Omental fat pad (tissue), 4 donors: Measurements from ENCODE around the gene PLCG1. TPM values are rescaled to one million over a fixed set of nuclear protein-coding genes. Genes with fewer than 3 reads are reported as not detected.
"Not testable (repeated sequence)": the region's sequence is repeated elsewhere in the genome, so short reads cannot be mapped to it uniquely, and the experiment has no call there.

Source experiments
- ATAC-seq: fragments of 150-250 bp; one replicate; pipeline ENCODE4 v1.9.1; 2016; ENCODE audit warnings: mild to moderate bottlenecking, moderate library complexity; ENCODE audit not compliant: low FRiP score
- DNase-seq: peaks from one replicate; pipeline ENCODE4 v3.0.0-alpha.2; 2019; ENCODE audit warnings: low spot score
- CTCF ChIP-seq, 3 donors: fragments of 450-650 bp; IDR thresholded peaks; one replicate each; pipeline ENCODE4 v1.5.1; 2016 to 2017; ENCODE audit warnings: antibody characterized with exemption in 3 of 3, mild to moderate bottlenecking in 3 of 3, moderate library complexity in 2 of 3
- total RNA-seq, 4 donors: library from RNA; depleted of rRNA; stranded (reverse); fragments of >200 nt; gene quantifications; one replicate each; pipeline ENCODE4 v1.1.0, GENCODE V29; 2016

Gene PLCG1
- total RNA-seq, 4 donors from 2014 or later, result 43.9 to 189 (median 63.1) TPM

- no peak for ATAC-seq
- TF ChIP-seq CTCF (IDR thresholded peaks at IDR 0.05), result no peak
- no peak for DNase-seq
Observed at GRCh38 chr20:41116282-41116956, 20.9 kb upstream of the PLCG1 start.

- ATAC-seq, DNase-seq: not testable (repeated sequence)
Observed at GRCh38 chr20:41118159-41118558, 19.2 kb upstream of the PLCG1 start.

- ATAC-seq (no peak), DNase-seq (no peak)
- TF ChIP-seq CTCF (IDR thresholded peaks at IDR 0.05), result no peak
Observed at GRCh38 chr20:41118632-41119031, 18.7 kb upstream of the PLCG1 start.

- ATAC-seq, result no peak
- no peak for TF ChIP-seq CTCF (IDR thresholded peaks at IDR 0.05)
- no peak for DNase-seq
Observed at GRCh38 chr20:41119614-41120561, 17.5 kb upstream of the PLCG1 start.

- DNase-seq (no peak), ATAC-seq (no peak)
- no peak for TF ChIP-seq CTCF (IDR thresholded peaks at IDR 0.05)
Observed at GRCh38 chr20:41121399-41121798, 15.9 kb upstream of the PLCG1 start.

- no peak for DNase-seq
Observed at GRCh38 chr20:41123631-41124030, 13.7 kb upstream of the PLCG1 start.

More at GRCh38 chr20:41123631-41124030, 13.7 kb upstream of the PLCG1 start:
- no peak for TF ChIP-seq CTCF (IDR thresholded peaks at IDR 0.05)
- no peak for ATAC-seq
